ENCODE results near the gene CALR3. TPM values are rescaled to one million over a fixed set of nuclear protein-coding genes. Genes with fewer than 3 reads are reported as not detected.
"Not testable (repeated sequence)": the region's sequence is repeated elsewhere in the genome, so short reads cannot be mapped to it uniquely, and the experiment has no call there.

CALR3 gene, protein sequence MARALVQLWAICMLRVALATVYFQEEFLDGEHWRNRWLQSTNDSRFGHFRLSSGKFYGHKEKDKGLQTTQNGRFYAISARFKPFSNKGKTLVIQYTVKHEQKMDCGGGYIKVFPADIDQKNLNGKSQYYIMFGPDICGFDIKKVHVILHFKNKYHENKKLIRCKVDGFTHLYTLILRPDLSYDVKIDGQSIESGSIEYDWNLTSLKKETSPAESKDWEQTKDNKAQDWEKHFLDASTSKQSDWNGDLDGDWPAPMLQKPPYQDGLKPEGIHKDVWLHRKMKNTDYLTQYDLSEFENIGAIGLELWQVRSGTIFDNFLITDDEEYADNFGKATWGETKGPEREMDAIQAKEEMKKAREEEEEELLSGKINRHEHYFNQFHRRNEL
- 0.07 TPM for polyA plus RNA-seq (2013, experiment 1 of 2)
- 0.07 TPM for polyA plus RNA-seq (2013, experiment 2 of 2)

DNA sequence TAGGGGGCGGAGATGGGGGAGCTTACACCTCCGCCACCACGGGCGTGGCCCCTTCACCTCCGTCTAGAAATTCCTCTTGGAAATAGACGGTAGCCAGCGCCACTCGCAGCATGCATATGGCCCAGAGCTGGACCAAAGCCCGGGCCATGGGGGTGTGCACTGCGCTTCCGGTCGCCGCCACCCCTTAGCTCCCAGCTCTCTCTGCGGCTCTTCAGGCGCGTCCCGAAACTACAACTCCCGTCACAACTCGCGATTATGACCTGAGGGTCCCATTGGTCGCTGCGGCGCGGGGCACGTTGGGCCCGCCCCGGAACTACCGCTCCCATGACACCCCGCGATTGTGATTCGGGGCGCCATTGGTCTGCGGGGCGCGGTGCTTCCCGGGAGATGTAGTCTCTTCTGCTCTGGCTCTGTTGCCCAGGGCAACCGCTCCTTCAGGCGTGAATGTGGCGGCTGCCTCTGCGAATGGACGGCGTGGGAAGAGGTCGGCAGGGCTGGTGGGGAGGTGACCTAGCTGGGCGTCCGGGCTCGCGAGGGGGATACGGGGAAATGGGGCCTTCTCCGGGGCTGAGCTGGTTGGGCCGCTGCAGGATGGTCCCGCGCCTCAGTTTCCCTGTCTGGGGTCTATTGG, at the start of gene CALR3, which contains the start of gene C19orf44:
TSS of gene CALR3 (minus strand) at position 186 of the 631 bp plus-strand sequence. CDS start at position 148, 38 bp downstream.
TSS of gene C19orf44 (plus strand) at position 413 of the 631 bp plus-strand sequence. CDS start 4,399 bp downstream, outside the sequence.
- H3K79me1 ChIP-seq (ENCODE audit: low read depth, low read length) = peaks cover 3% of the 10 kb centered on the region
- H2BK12ac ChIP-seq (ENCODE audit: low read length) = no peak within 1 kb of the TSS
- no peaks in the 10 kb centered on the region for H3K9me3 ChIP-seq (replicated peaks in 1 of 2; ENCODE audit: control insufficient read depth in 2 of 2, insufficient read depth in 1 of 2, low read depth in 1 of 2, low read length in 2 of 2)
- H3K4ac ChIP-seq (ENCODE audit: low read length) = no peak within 1 kb of the TSS
- peak within 1 kb of the TSS; percentile 82 for H2BK5ac ChIP-seq (ENCODE audit: low read length)
- peak within 1 kb of the TSS; percentile 94 for H3K18ac ChIP-seq (ENCODE audit: low read length)
- peak within 1 kb of the TSS; percentile 94 for H3K14ac ChIP-seq (ENCODE audit: low read length)
- peak within 1 kb of the TSS; percentile 91 for H3K4me2 ChIP-seq (ENCODE audit: insufficient read depth, low read length, poor library complexity, severe bottlenecking)
- peak within 1 kb of the TSS; percentile 57 to 92 for H3K4me3 ChIP-seq (ENCODE audit: low read length in 2 of 2)
- no peaks in the 10 kb centered on the region for H3K27me3 ChIP-seq (ENCODE audit: control insufficient read depth in 3 of 3, insufficient read depth in 3 of 3, low read depth in 1 of 3, low read length in 3 of 3)
- H3K27ac ChIP-seq (replicated peaks; ENCODE audit: low read length) = peak within 1 kb of the TSS; percentile 43
- peak within 1 kb of the TSS; percentile 88 for H2AK5ac ChIP-seq (ENCODE audit: low read depth, low read length)
- no peak within 1 kb of the TSS for H4K91ac ChIP-seq (ENCODE audit: low read depth, low read length, poor library complexity)
- peak within 1 kb of the TSS; percentile 95 for H2AFZ ChIP-seq (ENCODE audit: low read length)
- no peak within 1 kb of the TSS for H2BK120ac ChIP-seq (ENCODE audit: low read depth, low read length)
- peak within 1 kb of the TSS; percentile 82 for H4K8ac ChIP-seq (ENCODE audit: low read depth, low read length)
- peak within 1 kb of the TSS; percentile 90 for H3K9ac ChIP-seq (ENCODE audit: low read depth, low read length, poor library complexity)
- H2BK15ac ChIP-seq (ENCODE audit: low read length) = no peak within 1 kb of the TSS
- peaks cover 6% of the 10 kb centered on the region in 2 donors for H3K4me1 ChIP-seq (ENCODE audit: control insufficient read depth in 2 of 2, insufficient read depth in 1 of 2, low read depth in 1 of 2, low read length in 2 of 2)
- H3K36me3 ChIP-seq (replicated peaks in 1 of 2; ENCODE audit: control insufficient read depth in 2 of 2, insufficient read depth in 2 of 2, low read length in 2 of 2) = peaks cover 2 to 6% of the 10 kb centered on the region in 2 donors
- peak; percentile 99 for DNase-seq (ENCODE audit: low spot score)
- WGBS, 2 donors (ENCODE audit: extremely low coverage in 2 of 2, insufficient read length in 2 of 2, insufficient replicate concordance in 1 of 2) = no CpG with 5 or more reads among the region's 52 CpGs
- H3K23ac ChIP-seq (ENCODE audit: low read depth, low read length, poor library complexity) = peak within 1 kb of the TSS; percentile 93

DNA sequence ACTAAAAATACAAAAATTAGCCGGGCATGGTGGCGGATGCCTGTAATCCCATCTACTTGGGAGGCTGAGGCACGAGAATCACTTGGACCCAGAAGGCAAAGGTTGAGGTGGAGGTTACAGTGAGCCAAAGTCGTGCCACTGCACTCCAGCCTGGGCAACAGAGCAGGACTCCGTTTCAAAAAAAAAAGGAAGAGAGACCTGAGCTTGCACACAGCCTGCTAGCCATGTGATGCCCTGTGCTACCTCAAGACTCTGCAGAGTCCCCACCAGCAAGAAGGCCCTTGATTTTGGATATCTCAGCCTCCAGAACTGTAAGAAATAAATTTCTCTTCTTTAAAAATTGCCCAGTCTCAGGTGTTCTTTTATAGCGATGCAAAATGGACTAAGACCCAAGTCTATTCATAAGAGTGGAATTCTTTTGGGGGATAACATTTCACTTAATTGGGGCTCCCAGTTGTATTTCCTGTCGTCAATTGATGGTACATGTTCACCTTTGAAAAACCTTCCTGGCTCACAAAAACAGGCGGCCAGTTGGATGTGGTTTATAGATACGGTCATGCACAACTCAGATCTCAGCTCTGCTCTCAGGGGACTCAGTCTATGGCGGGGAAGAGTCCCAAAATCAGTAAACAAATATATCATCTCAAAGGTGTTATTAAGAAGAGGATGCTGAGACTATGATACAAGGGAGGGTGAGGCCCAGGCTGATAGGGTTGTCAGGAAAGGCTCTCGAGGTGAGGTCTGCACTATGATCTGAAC, 48.7 kb upstream of the CALR3 start:
- Histone ChIP-seq H3K4me2 (ENCODE audit: insufficient read depth, low read length, poor library complexity, severe bottlenecking) (no peak overlapping the region), H2BK15ac (ENCODE audit: low read length) (no peak overlapping the region), H3K23ac (ENCODE audit: low read depth, low read length, poor library complexity) (no peak overlapping the region), H2BK12ac (ENCODE audit: low read length) (no peak overlapping the region), H3K27me3 (ENCODE audit: control insufficient read depth in 3 of 3, insufficient read depth in 3 of 3, low read depth in 1 of 3, low read length in 3 of 3) (no peaks in the 10 kb centered on the region), H2AK5ac (ENCODE audit: low read depth, low read length) (no peak overlapping the region), H3K9ac (ENCODE audit: low read depth, low read length, poor library complexity) (no peak overlapping the region), H3K79me1 (ENCODE audit: low read depth, low read length) (peaks cover 11% of the 10 kb centered on the region), H3K27ac (replicated peaks; ENCODE audit: low read length) (no peak overlapping the region), H3K9me3 (replicated peaks in 1 of 2; ENCODE audit: control insufficient read depth in 2 of 2, insufficient read depth in 1 of 2, low read depth in 1 of 2, low read length in 2 of 2) (peaks cover 0 to 3% of the 10 kb centered on the region in 2 donors), H4K8ac (ENCODE audit: low read depth, low read length) (no peak overlapping the region), H2BK5ac (ENCODE audit: low read length) (no peak overlapping the region), H3K14ac (ENCODE audit: low read length) (no peak overlapping the region), H2AFZ (ENCODE audit: low read length) (no peak overlapping the region), H3K4me3 (ENCODE audit: low read length in 2 of 2) (no peak overlapping the region), H4K91ac (ENCODE audit: low read depth, low read length, poor library complexity) (no peak overlapping the region), H3K18ac (ENCODE audit: low read length) (no peak overlapping the region), H2BK120ac (ENCODE audit: low read depth, low read length) (no peak overlapping the region), H3K36me3 (replicated peaks in 1 of 2; ENCODE audit: control insufficient read depth in 2 of 2, insufficient read depth in 2 of 2, low read length in 2 of 2) (peaks cover 2 to 22% of the 10 kb centered on the region in 2 donors), H3K4me1 (ENCODE audit: control insufficient read depth in 2 of 2, insufficient read depth in 1 of 2, low read depth in 1 of 2, low read length in 2 of 2) (peaks cover 2% of the 10 kb centered on the region in 2 donors), H3K4ac (ENCODE audit: low read length) (no peak overlapping the region)
- DNase-seq (ENCODE audit: low spot score) = no peak
- no CpG with 5 or more reads among the region's 11 CpGs for WGBS, 2 donors (ENCODE audit: extremely low coverage in 2 of 2, insufficient read length in 2 of 2, insufficient replicate concordance in 1 of 2)

DNA sequence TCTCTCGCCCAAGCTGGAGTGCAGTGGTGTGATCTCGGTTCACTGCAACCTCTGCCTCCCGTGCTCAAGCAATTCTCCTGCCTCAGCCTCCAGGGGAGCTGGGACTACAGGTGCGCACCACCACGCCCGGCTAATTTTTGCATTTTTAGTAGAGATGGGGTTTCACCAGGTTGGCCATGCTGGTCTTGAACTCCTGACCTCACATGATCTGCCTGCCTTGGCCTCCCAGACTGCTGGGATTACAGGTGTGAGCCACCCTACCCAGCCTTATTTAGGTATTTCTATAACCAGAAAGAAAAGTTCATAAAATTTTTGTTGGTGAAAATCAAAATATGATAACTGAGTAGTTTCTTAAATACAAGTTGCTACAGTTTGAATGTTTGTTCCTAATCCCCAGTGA, 47.8 kb upstream of the CALR3 start:
- not testable (repeated sequence) for H3K4me1 ChIP-seq (ENCODE audit: control insufficient read depth in 2 of 2, insufficient read depth in 1 of 2, low read depth in 1 of 2, low read length in 2 of 2); H4K8ac ChIP-seq (ENCODE audit: low read depth, low read length); H4K91ac ChIP-seq (ENCODE audit: low read depth, low read length, poor library complexity); H3K9me3 ChIP-seq (replicated peaks in 1 of 2; ENCODE audit: control insufficient read depth in 2 of 2, insufficient read depth in 1 of 2, low read depth in 1 of 2, low read length in 2 of 2); H2BK15ac ChIP-seq (ENCODE audit: low read length); DNase-seq (ENCODE audit: low spot score); H3K27ac ChIP-seq (replicated peaks; ENCODE audit: low read length); H2AK5ac ChIP-seq (ENCODE audit: low read depth, low read length); H2BK12ac ChIP-seq (ENCODE audit: low read length); H3K18ac ChIP-seq (ENCODE audit: low read length); H3K4ac ChIP-seq (ENCODE audit: low read length); H3K14ac ChIP-seq (ENCODE audit: low read length); H2BK5ac ChIP-seq (ENCODE audit: low read length); H3K23ac ChIP-seq (ENCODE audit: low read depth, low read length, poor library complexity); H3K27me3 ChIP-seq (ENCODE audit: control insufficient read depth in 3 of 3, insufficient read depth in 3 of 3, low read depth in 1 of 3, low read length in 3 of 3); H2AFZ ChIP-seq (ENCODE audit: low read length); H2BK120ac ChIP-seq (ENCODE audit: low read depth, low read length); H3K9ac ChIP-seq (ENCODE audit: low read depth, low read length, poor library complexity)
- H3K36me3 ChIP-seq (replicated peaks in 1 of 2; ENCODE audit: control insufficient read depth in 2 of 2, insufficient read depth in 2 of 2, low read length in 2 of 2) = peaks cover 7 to 29% of the 10 kb centered on the region in 2 donors
- peak overlapping the region in 1 of 2 donors; percentile 84 for H3K4me3 ChIP-seq (ENCODE audit: low read length in 2 of 2)
- peak overlapping the region; percentile 11 for H3K4me2 ChIP-seq (ENCODE audit: insufficient read depth, low read length, poor library complexity, severe bottlenecking)
- peaks cover 14% of the 10 kb centered on the region for H3K79me1 ChIP-seq (ENCODE audit: low read depth, low read length)
- WGBS, 2 donors (ENCODE audit: extremely low coverage in 2 of 2, insufficient read length in 2 of 2, insufficient replicate concordance in 1 of 2) = no CpG with 5 or more reads among the region's 6 CpGs
